Trophoblast cell (in vitro differentiated cells and primary cell): Measurements from ENCODE around the gene RDH8.

ENCODE experiments used
- DNase-seq, 2 donors: peaks; one replicate each; pipeline ENCODE4 v3.0.0-alpha.2; 2016
- H2AFZ ChIP-seq: 2 replicates; pipeline ENCODE4 v1.6.1; 2013; ENCODE audit warnings: low read length, moderate library complexity, mild to moderate bottlenecking; ENCODE audit not compliant: insufficient read depth, poor library complexity
- H2AK5ac ChIP-seq: 2 replicates; pipeline ENCODE4 v1.6.1; 2013; ENCODE audit warnings: mild to moderate bottlenecking, low read length
- H2BK120ac ChIP-seq: 2 replicates; pipeline ENCODE4 v1.6.1; 2013; ENCODE audit warnings: low read length, mild to moderate bottlenecking, moderate library complexity; ENCODE audit not compliant: insufficient read depth, poor library complexity
- H2BK12ac ChIP-seq: 2 replicates; pipeline ENCODE4 v1.6.1; 2013; ENCODE audit warnings: mild to moderate bottlenecking, low read length, moderate library complexity
- H2BK5ac ChIP-seq: 2 replicates; pipeline ENCODE4 v1.6.1; 2013; ENCODE audit warnings: low read length, low read depth, moderate library complexity, mild to moderate bottlenecking; ENCODE audit not compliant: poor library complexity
- H3K14ac ChIP-seq: 2 replicates; pipeline ENCODE4 v1.6.1; 2013; ENCODE audit warnings: mild to moderate bottlenecking, low read length
- H3K18ac ChIP-seq: 2 replicates; pipeline ENCODE4 v1.6.1; 2013; ENCODE audit warnings: mild to moderate bottlenecking, low read length
- H3K23ac ChIP-seq: 2 replicates; pipeline ENCODE4 v1.6.1; 2013; ENCODE audit warnings: low read length
- H3K27ac ChIP-seq: 2 replicates; pipeline ENCODE4 v1.5.1; 2013; ENCODE audit warnings: low read depth, mild to moderate bottlenecking, inconsistent platforms, low read length, moderate library complexity
- H3K27me3 ChIP-seq: 2 replicates; pipeline ENCODE4 v1.6.1; 2013; ENCODE audit warnings: inconsistent platforms, mild to moderate bottlenecking, low read length, moderate library complexity; ENCODE audit not compliant: insufficient read depth
- H3K36me3 ChIP-seq, 2 experiments: 1 replicate in 1 of 2; 2 replicates in 1 of 2; pipeline ENCODE4 v1.6.1; 2013; ENCODE audit warnings: low read length in 2 of 2, mild to moderate bottlenecking in 2 of 2, moderate library complexity in 1 of 2; ENCODE audit not compliant: insufficient read depth in 2 of 2, control insufficient read depth in 1 of 2
- H3K4ac ChIP-seq: 2 replicates; pipeline ENCODE4 v1.6.1; 2013; ENCODE audit warnings: low read depth, mild to moderate bottlenecking, low read length, moderate library complexity
- H3K4me1 ChIP-seq, 2 experiments: 1 replicate in 1 of 2; 2 replicates in 1 of 2; pipeline ENCODE4 v1.6.1; 2013; ENCODE audit warnings: low read length in 2 of 2, mild to moderate bottlenecking in 2 of 2, moderate library complexity in 1 of 2; ENCODE audit not compliant: insufficient read depth in 2 of 2, control insufficient read depth in 1 of 2
- H3K4me2 ChIP-seq: 2 replicates; pipeline ENCODE4 v1.6.1; 2013; ENCODE audit warnings: inconsistent platforms, mild to moderate bottlenecking, low read length, moderate library complexity
- H3K4me3 ChIP-seq: 2 replicates; pipeline ENCODE4 v1.5.1; 2013; ENCODE audit warnings: mild to moderate bottlenecking, low read depth, low read length, inconsistent platforms
- H3K79me1 ChIP-seq: one replicate; pipeline ENCODE4 v1.6.1; 2013; ENCODE audit warnings: low read length
- H3K79me2 ChIP-seq: 2 replicates; pipeline ENCODE4 v1.6.1; 2013; ENCODE audit warnings: low read length, mild to moderate bottlenecking; ENCODE audit not compliant: control insufficient read depth, insufficient read depth, poor library complexity
- H3K9ac ChIP-seq: 2 replicates; pipeline ENCODE4 v1.6.1; 2013; ENCODE audit warnings: mild to moderate bottlenecking, low read length
- H3K9me3 ChIP-seq: 2 replicates; pipeline ENCODE4 v1.6.1; 2013; ENCODE audit warnings: low read depth, mild to moderate bottlenecking, control low read depth, inconsistent platforms, low read length; ENCODE audit not compliant: insufficient read depth
- H4K12ac ChIP-seq: 2 replicates; pipeline ENCODE4 v1.6.1; 2013; ENCODE audit warnings: low read depth, mild to moderate bottlenecking, low read length, moderate library complexity
- H4K8ac ChIP-seq: 2 replicates; pipeline ENCODE4 v1.6.1; 2013; ENCODE audit warnings: low read depth, mild to moderate bottlenecking, low read length, moderate library complexity
- H4K91ac ChIP-seq: one replicate; pipeline ENCODE4 v1.6.1; 2013; ENCODE audit warnings: low read depth, mild to moderate bottlenecking, low read length, moderate library complexity
- WGBS: extraction: QIAGEN DNeasy Blood & Tissue Kit; methylation state at CpG from one replicate; pipeline ENCODE4 v1.1.7; 2013; ENCODE audit warnings: missing lambda C conversion rate; ENCODE audit not compliant: insufficient read length, insufficient coverage; ENCODE audit errors: extremely low coverage; 5-methylcytosine and 5-hydroxymethylcytosine counted together

The RDH8 gene

GRCh38 chr19:10011974-10012373, 1.3 kb upstream of the RDH8 start:
- Histone ChIP-seq H3K14ac (no peak overlapping the region), H2BK12ac (no peak overlapping the region), H3K79me1 (no peaks in the 10 kb centered on the region), H2AFZ (no peak overlapping the region), H3K4me3 (no peak overlapping the region), H3K27ac (no peak overlapping the region), H3K23ac (no peak overlapping the region), H3K79me2 (no peaks in the 10 kb centered on the region), H4K12ac (no peak overlapping the region), H3K4me2 (no peak overlapping the region), H3K9ac (no peak overlapping the region), H4K91ac (no peak overlapping the region), H3K36me3 (no peaks in the 10 kb centered on the region), H2BK5ac (no peak overlapping the region), H3K4me1 (peaks cover 0 to 3% of the 10 kb centered on the region in 2 experiments), H4K8ac (no peak overlapping the region), H3K27me3 (peaks cover 24% of the 10 kb centered on the region), H2BK120ac (no peak overlapping the region), H3K9me3 (no peaks in the 10 kb centered on the region), H3K18ac (no peak overlapping the region), H2AK5ac (no peak overlapping the region), H3K4ac (no peak overlapping the region)
- no peak for DNase-seq
- WGBS, result no CpG with 5 or more reads among the region's 7 CpGs

- H3K27ac ChIP-seq, result no peak overlapping the region
- no CpG with 5 or more reads among the region's 6 CpGs for WGBS
- H3K4me2 ChIP-seq, result no peak overlapping the region
- H4K8ac ChIP-seq, result no peak overlapping the region
- H3K14ac ChIP-seq, result no peak overlapping the region
- no peaks in the 10 kb centered on the region for H3K79me1 ChIP-seq
- H3K4ac ChIP-seq, result no peak overlapping the region
- no peak overlapping the region for H2BK5ac ChIP-seq
- H3K4me3 ChIP-seq, result no peak overlapping the region
- no peak overlapping the region for H2BK12ac ChIP-seq
- peaks cover 0 to 3% of the 10 kb centered on the region in 2 experiments for H3K4me1 ChIP-seq
- no peak overlapping the region for H2AK5ac ChIP-seq
- no peak overlapping the region for H3K9ac ChIP-seq
- H2AFZ ChIP-seq, result no peak overlapping the region
- H3K18ac ChIP-seq, result no peak overlapping the region
- H3K23ac ChIP-seq, result no peak overlapping the region
- no peak overlapping the region for H2BK120ac ChIP-seq
- peaks cover 24% of the 10 kb centered on the region for H3K27me3 ChIP-seq
- no peak for DNase-seq
- H3K79me2 ChIP-seq, result no peaks in the 10 kb centered on the region
- no peaks in the 10 kb centered on the region for H3K36me3 ChIP-seq
- no peaks in the 10 kb centered on the region for H3K9me3 ChIP-seq
- no peak overlapping the region for H4K91ac ChIP-seq
- no peak overlapping the region for H4K12ac ChIP-seq
Measured at GRCh38 chr19:10013834-10014618, 743 bp downstream of the RDH8 start.

GRCh38 chr19:10018263-10018662, 5.0 kb downstream of the RDH8 start:
- Histone ChIP-seq H2BK5ac (no peak overlapping the region), H2BK12ac (no peak overlapping the region), H3K4ac (no peak overlapping the region), H3K18ac (no peak overlapping the region), H3K9me3 (no peaks in the 10 kb centered on the region), H3K27me3 (no peaks in the 10 kb centered on the region), H3K4me3 (no peak overlapping the region), H4K91ac (no peak overlapping the region), H3K14ac (no peak overlapping the region), H4K8ac (no peak overlapping the region), H2AK5ac (no peak overlapping the region), H3K4me2 (no peak overlapping the region), H3K23ac (no peak overlapping the region), H4K12ac (no peak overlapping the region), H2BK120ac (no peak overlapping the region), H3K9ac (no peak overlapping the region), H3K79me2 (no peaks in the 10 kb centered on the region), H3K79me1 (no peaks in the 10 kb centered on the region), H3K27ac (no peak overlapping the region), H3K36me3 (no peaks in the 10 kb centered on the region), H2AFZ (no peak overlapping the region), H3K4me1 (no peaks in the 10 kb centered on the region)
- WGBS, result no CpG with 5 or more reads among the region's 3 CpGs
- no peak for DNase-seq

DNA sequence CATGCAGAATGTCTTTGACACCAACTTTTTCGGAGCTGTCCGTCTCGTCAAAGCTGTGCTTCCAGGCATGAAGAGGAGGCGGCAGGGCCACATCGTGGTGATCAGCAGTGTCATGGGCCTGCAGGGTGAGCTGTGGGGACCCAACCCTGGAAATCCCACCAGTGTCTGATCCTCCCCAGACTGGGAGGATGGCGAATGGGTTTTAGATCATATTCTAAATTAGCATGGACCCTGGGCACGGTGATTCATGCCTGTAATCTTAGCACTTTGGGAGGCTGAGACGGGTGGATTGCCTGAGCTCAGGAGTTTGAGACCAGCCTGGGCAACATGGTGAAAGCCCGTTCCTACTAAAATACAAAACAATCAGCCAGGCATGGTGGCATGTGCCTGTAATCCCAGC, 5.5 kb downstream of the RDH8 start:
- WGBS, result no CpG with 5 or more reads among the region's 9 CpGs
- Histone ChIP-seq H2AK5ac (no peak overlapping the region), H2BK12ac (no peak overlapping the region), H3K27ac (no peak overlapping the region), H3K4me2 (no peak overlapping the region), H3K36me3 (no peaks in the 10 kb centered on the region), H4K12ac (no peak overlapping the region), H4K91ac (no peak overlapping the region), H3K27me3 (no peaks in the 10 kb centered on the region), H2BK5ac (no peak overlapping the region), H3K9ac (no peak overlapping the region), H4K8ac (no peak overlapping the region), H2BK120ac (no peak overlapping the region), H3K18ac (no peak overlapping the region), H3K23ac (no peak overlapping the region), H3K79me2 (no peaks in the 10 kb centered on the region), H3K14ac (no peak overlapping the region), H3K79me1 (no peaks in the 10 kb centered on the region), H2AFZ (no peak overlapping the region), H3K4me1 (no peaks in the 10 kb centered on the region), H3K4ac (no peak overlapping the region), H3K4me3 (no peak overlapping the region), H3K9me3 (no peaks in the 10 kb centered on the region)
- no peak for DNase-seq
